ENCODE data around the gene ANKRD63. TPM values are rescaled to one million over a fixed set of nuclear protein-coding genes. Genes with fewer than 3 reads are reported as not detected.

ANKRD63 gene
- total RNA-seq, 1 experiment from 2014 or later: not detected

DNA sequence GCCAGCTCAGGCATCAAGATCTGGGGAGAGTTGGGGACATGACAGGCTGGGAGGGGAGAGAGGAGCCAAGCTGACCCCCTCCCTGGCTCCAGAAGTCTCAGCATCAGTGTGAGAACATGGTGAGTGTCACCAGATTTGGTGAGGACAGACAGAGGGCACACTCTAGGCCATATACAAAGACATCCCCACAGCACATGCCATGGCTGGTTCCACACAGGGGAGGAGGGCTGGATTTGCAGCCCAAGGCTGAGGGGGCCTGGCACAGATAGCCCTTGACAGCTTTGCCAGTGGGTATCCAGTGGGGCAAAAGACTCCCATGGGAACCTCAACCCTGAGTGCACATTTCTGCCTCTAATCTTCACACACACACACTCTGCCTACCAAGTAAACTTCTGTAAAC lies 10.1 kb upstream of the ANKRD63 start:
- BruUV-seq (replicated peaks): no TSS peak
- no peak overlapping the region for H3K4me3 Mint-ChIP-seq (ENCODE audit: low read depth, unreplicated experiment)
- intact Hi-C loops (cut with micrococcal nuclease; ENCODE audit: unreplicated experiment): no loop called here
- no peaks in the 10 kb centered on the region for H3K27me3 Mint-ChIP-seq (ENCODE audit: unreplicated experiment)
- peaks cover 12% of the 10 kb centered on the region for H3K4me1 Mint-ChIP-seq (ENCODE audit: low read depth, unreplicated experiment)
- H3K27ac Mint-ChIP-seq (ENCODE audit: unreplicated experiment): no peak overlapping the region
- CTCF ChIA-PET: no interaction called here
- TF ChIP-seq, protein P1, sequence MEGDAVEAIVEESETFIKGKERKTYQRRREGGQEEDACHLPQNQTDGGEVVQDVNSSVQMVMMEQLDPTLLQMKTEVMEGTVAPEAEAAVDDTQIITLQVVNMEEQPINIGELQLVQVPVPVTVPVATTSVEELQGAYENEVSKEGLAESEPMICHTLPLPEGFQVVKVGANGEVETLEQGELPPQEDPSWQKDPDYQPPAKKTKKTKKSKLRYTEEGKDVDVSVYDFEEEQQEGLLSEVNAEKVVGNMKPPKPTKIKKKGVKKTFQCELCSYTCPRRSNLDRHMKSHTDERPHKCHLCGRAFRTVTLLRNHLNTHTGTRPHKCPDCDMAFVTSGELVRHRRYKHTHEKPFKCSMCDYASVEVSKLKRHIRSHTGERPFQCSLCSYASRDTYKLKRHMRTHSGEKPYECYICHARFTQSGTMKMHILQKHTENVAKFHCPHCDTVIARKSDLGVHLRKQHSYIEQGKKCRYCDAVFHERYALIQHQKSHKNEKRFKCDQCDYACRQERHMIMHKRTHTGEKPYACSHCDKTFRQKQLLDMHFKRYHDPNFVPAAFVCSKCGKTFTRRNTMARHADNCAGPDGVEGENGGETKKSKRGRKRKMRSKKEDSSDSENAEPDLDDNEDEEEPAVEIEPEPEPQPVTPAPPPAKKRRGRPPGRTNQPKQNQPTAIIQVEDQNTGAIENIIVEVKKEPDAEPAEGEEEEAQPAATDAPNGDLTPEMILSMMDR (IDR thresholded peaks at IDR 0.05; ENCODE audit: unreplicated experiment): no peak
- no peak for DNase-seq
- peaks cover 7% of the 10 kb centered on the region for H3K36me3 Mint-ChIP-seq (ENCODE audit: insufficient read depth, unreplicated experiment)
- no peaks in the 10 kb centered on the region for H3K9me3 Mint-ChIP-seq (ENCODE audit: low read depth, unreplicated experiment)

DNA sequence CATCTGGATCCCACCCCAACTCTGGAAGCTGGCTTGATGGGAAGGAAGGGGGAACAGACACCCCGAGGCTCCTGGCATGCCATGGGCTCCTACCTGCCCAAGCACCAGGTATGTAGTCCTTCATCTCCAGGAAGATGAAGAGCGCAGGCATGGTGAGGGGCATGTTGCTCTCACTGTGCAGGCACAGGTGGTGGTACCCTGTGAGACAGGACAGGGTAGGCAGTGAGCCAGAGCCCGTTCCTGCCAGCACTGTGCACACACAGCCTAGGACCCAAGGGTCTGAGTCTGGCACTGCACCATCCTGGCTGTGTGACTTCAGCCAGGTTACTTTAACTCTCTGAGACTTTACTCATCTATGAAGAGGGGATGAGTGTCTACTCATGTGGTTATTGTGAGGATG lies 9.4 kb upstream of the ANKRD63 start:
- no peaks in the 10 kb centered on the region for H3K9me3 Mint-ChIP-seq (ENCODE audit: low read depth, unreplicated experiment)
- H3K4me3 Mint-ChIP-seq (ENCODE audit: low read depth, unreplicated experiment): no peak overlapping the region
- H3K27ac Mint-ChIP-seq (ENCODE audit: unreplicated experiment): no peak overlapping the region
- no TSS peak for BruUV-seq (replicated peaks)
- CTCF ChIA-PET: no interaction called here
- H3K4me1 Mint-ChIP-seq (ENCODE audit: low read depth, unreplicated experiment): peaks cover 12% of the 10 kb centered on the region
- intact Hi-C loops (cut with micrococcal nuclease; ENCODE audit: unreplicated experiment): no loop called here
- H3K27me3 Mint-ChIP-seq (ENCODE audit: unreplicated experiment): no peaks in the 10 kb centered on the region
- TF ChIP-seq, protein P1 (IDR thresholded peaks at IDR 0.05; ENCODE audit: unreplicated experiment): no peak
- peaks cover 9% of the 10 kb centered on the region for H3K36me3 Mint-ChIP-seq (ENCODE audit: insufficient read depth, unreplicated experiment)
- DNase-seq: no peak

DNA sequence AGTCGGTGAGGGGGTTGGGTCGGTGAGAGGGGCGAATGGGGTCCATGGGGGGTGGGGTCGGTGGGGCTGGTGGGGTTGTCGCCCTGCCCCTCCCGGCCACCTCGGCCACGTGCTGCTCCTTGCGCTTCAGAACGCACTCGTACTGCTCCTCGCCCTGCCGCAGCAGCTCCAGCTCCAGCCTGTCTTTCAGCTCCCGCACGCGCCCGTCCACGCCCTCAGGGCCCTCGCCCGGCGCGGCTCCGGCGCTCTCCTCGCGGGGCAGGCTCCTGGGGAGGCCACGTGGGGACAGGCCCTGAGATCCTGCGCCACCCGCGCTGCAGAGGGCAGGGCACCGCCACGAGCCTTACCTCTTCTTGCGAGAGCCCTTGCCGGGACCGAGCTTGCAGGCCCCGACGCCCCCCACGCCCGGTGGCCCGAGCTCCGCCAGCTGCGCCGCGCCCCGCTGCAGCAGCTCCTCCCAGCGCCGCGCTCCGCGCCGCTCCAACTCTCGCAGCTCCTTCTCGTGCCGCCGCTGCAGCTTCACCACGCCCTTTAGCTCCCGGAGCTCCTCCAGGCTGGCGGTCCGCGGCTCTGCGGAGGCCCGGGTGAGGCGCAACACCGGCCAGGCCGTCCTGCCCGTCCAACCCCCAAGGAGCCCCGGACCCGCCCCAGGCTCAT lies 8.2 kb upstream of the ANKRD63 start:
- Mint-ChIP-seq H3K27me3 (ENCODE audit: unreplicated experiment) (no peaks in the 10 kb centered on the region), H3K36me3 (ENCODE audit: insufficient read depth, unreplicated experiment) (peaks cover 9% of the 10 kb centered on the region), H3K4me3 (ENCODE audit: low read depth, unreplicated experiment) (no peak overlapping the region), H3K4me1 (ENCODE audit: low read depth, unreplicated experiment) (peaks cover 12% of the 10 kb centered on the region), H3K27ac (ENCODE audit: unreplicated experiment) (no peak overlapping the region), H3K9me3 (ENCODE audit: low read depth, unreplicated experiment) (no peaks in the 10 kb centered on the region)
- CTCF ChIA-PET: interaction anchor here (0.9 kb wide), 1 partner anchor 47 kb away, joined by 3 read pairs; no protein-coding TSS in a partner anchor
- TF ChIP-seq, protein P1 (IDR thresholded peaks at IDR 0.05; ENCODE audit: unreplicated experiment): no peak
- no TSS peak for BruUV-seq (replicated peaks)
- DNase-seq: no peak
- intact Hi-C loops (cut with micrococcal nuclease; ENCODE audit: unreplicated experiment): no loop called here

DNA sequence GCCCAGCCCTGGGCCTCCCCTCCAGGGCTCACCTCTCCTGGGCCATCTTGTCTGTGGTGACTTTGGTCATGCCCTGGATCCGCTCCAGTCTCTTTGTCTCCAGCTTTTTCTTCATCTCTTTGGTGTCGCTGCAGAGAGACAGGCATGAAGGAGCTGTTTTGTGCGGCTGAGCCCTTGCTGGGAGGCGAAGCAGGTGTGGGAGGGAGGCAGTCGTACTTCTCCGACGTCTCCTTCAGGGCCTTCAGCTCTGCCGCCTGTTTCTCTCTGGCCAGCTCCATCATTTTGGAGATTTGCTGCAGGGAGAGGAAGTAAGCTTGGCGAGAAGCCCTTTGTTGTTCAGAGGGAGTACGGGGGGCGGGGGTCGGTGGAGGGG lies 7.7 kb upstream of the ANKRD63 start:
- Mint-ChIP-seq H3K27ac (ENCODE audit: unreplicated experiment) (no peak overlapping the region), H3K9me3 (ENCODE audit: low read depth, unreplicated experiment) (no peaks in the 10 kb centered on the region), H3K4me3 (ENCODE audit: low read depth, unreplicated experiment) (no peak overlapping the region), H3K27me3 (ENCODE audit: unreplicated experiment) (no peaks in the 10 kb centered on the region), H3K36me3 (ENCODE audit: insufficient read depth, unreplicated experiment) (peaks cover 9% of the 10 kb centered on the region), H3K4me1 (ENCODE audit: low read depth, unreplicated experiment) (peaks cover 12% of the 10 kb centered on the region)
- no TSS peak for BruUV-seq (replicated peaks)
- intact Hi-C loops (cut with micrococcal nuclease; ENCODE audit: unreplicated experiment): no loop called here
- CTCF ChIA-PET: no interaction called here
- TF ChIP-seq, protein P1 (IDR thresholded peaks at IDR 0.05; ENCODE audit: unreplicated experiment): no peak
- DNase-seq: no peak

Measured in Calu3 (cell line).